ENCODE measurements around the gene PRKCD.

DNA sequence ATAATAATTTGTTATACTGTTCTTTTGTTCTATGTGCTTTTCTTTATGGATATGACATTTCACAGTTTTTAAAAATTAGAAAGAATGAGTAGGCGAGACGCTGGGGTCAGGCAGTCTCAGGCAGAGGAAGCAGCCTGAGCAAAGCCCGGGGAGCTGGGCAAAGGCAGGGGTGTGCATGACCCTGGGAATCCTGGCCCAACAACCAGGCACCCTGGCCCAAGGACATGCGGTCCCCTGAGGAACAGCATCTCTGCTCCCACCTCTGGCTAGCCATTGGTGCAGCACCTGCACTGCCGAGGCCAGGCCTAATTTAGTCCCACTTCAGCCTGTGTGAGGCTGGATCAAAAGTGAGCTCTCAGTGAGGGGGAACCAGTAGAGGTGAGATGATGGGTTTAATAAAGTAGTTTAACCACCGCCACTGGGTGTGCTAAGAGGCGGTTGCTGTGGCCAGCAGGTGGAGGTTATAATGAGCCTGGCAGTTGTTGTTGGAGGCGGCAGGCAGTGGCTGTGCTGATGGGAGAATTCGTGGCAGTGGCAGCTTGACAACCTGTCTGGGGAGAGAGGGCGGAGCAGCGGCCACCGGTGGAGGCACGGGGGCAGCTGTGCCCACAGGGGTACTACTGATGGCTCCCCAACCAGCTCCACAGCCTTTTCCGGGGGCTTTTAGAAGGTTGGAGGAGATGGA, 41.5 kb downstream of the PRKCD start:
- no peak for TF ChIP-seq EZH2phosphoT487 (IDR thresholded peaks at IDR 0.05; ENCODE audit: insufficient read depth, low read depth)
- no peak for TF ChIP-seq EZH2 (IDR thresholded peaks at IDR 0.05; ENCODE audit: insufficient read depth, poor library complexity, severe bottlenecking)

Measured in GM23248 (cell line).